ENCODE results near the gene ERCC4.

- no peak for TF ChIP-seq POLR2AphosphoS5 (IDR thresholded peaks at IDR 0.05; ENCODE audit: low read depth, low read length)
- no peak for TF ChIP-seq TAF1 (IDR thresholded peaks at IDR 0.05; ENCODE audit: borderline replicate concordance, insufficient read depth, low read length)
- no peak for TF ChIP-seq SIN3A (IDR thresholded peaks at IDR 0.05; ENCODE audit: borderline replicate concordance, insufficient read depth, low read length)
- TF ChIP-seq, protein P1, sequence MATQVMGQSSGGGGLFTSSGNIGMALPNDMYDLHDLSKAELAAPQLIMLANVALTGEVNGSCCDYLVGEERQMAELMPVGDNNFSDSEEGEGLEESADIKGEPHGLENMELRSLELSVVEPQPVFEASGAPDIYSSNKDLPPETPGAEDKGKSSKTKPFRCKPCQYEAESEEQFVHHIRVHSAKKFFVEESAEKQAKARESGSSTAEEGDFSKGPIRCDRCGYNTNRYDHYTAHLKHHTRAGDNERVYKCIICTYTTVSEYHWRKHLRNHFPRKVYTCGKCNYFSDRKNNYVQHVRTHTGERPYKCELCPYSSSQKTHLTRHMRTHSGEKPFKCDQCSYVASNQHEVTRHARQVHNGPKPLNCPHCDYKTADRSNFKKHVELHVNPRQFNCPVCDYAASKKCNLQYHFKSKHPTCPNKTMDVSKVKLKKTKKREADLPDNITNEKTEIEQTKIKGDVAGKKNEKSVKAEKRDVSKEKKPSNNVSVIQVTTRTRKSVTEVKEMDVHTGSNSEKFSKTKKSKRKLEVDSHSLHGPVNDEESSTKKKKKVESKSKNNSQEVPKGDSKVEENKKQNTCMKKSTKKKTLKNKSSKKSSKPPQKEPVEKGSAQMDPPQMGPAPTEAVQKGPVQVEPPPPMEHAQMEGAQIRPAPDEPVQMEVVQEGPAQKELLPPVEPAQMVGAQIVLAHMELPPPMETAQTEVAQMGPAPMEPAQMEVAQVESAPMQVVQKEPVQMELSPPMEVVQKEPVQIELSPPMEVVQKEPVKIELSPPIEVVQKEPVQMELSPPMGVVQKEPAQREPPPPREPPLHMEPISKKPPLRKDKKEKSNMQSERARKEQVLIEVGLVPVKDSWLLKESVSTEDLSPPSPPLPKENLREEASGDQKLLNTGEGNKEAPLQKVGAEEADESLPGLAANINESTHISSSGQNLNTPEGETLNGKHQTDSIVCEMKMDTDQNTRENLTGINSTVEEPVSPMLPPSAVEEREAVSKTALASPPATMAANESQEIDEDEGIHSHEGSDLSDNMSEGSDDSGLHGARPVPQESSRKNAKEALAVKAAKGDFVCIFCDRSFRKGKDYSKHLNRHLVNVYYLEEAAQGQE (IDR thresholded peaks at IDR 0.05; ENCODE audit: insufficient read depth in 1 of 2, low read depth in 2 of 2, low read length in 2 of 2), result no peak
- TF ChIP-seq FOXP2 (optimal IDR thresholded peaks at IDR 0.05; ENCODE audit: borderline replicate concordance, extremely low read depth, extremely low read length, insufficient read depth), result no peak
Measured at GRCh38 chr16:13982451-13982850, 62.5 kb downstream of the ERCC4 start.

Measured in PFSK-1 (cell line).